Motor neuron (in vitro differentiated cells): ENCODE data around the gene LDLRAD4. TPM values are rescaled to one million over a fixed set of nuclear protein-coding genes. Genes with fewer than 3 reads are reported as not detected.

Source experiments
- ATAC-seq, 8 experiments: fragments of 200-7000 bp; cut with Tn5 transposase; replicated peaks in 6 of 8; 2 replicates each; pipeline ENCODE4 v1.8.0; 2021; ENCODE audit warnings: mild to moderate bottlenecking in 8 of 8, moderate library complexity in 8 of 8
- H3K27ac ChIP-seq, 2 donors: fragments of 250-450 bp; sonication (Bioruptor Pico); 2 replicates each; pipeline ENCODE4 v1.9.0; 2021; ENCODE audit warnings: antibody characterized with exemption in 2 of 2, mild to moderate bottlenecking in 2 of 2, moderate library complexity in 1 of 2
- H3K4me1 ChIP-seq, 2 donors: fragments of 250-450 bp; sonication (Bioruptor Pico); replicated peaks in 1 of 2; 2 replicates each; pipeline ENCODE4 v1.6.1; 2021; ENCODE audit warnings: antibody characterized with exemption in 2 of 2, mild to moderate bottlenecking in 2 of 2, moderate library complexity in 1 of 2
- H3K4me3 ChIP-seq, 5 donors: fragments of 250-450 bp; sonication (Bioruptor Pico); 2 replicates each; pipeline ENCODE4 v1.9.0; 2021; ENCODE audit warnings: antibody characterized with exemption in 5 of 5, mild to moderate bottlenecking in 5 of 5, moderate library complexity in 4 of 5
- WGBS, 10 experiments: fragments of 450-650 bp; shearing (Covaris generic); methylation state at CpG; one replicate each; pipeline ENCODE4 v1.0.0; 2022; 5-methylcytosine and 5-hydroxymethylcytosine counted together
- in situ Hi-C, 9 experiments: fragments of 400-800 bp; cut with MboI; loops; one replicate each; pipeline ENCODE4 v1.15.0; 2021; ENCODE audit warnings: low sequenced_read_pairs in 9 of 9, low pct_unique_long_range_greater_than_20kb in 2 of 9; ENCODE audit not compliant: unreplicated experiment in 9 of 9
- total RNA-seq, 8 experiments: library from RNA; unstranded; fragments of 300-600 nt; gene quantifications; 2 replicates each; pipeline versions ENCODE4 v1.2.3 to v1.2.4, GENCODE V29; 2022

The LDLRAD4 gene
- total RNA-seq, 8 experiments from 2014 or later = 0.25 to 39.8 (median 1.8) TPM

DNA sequence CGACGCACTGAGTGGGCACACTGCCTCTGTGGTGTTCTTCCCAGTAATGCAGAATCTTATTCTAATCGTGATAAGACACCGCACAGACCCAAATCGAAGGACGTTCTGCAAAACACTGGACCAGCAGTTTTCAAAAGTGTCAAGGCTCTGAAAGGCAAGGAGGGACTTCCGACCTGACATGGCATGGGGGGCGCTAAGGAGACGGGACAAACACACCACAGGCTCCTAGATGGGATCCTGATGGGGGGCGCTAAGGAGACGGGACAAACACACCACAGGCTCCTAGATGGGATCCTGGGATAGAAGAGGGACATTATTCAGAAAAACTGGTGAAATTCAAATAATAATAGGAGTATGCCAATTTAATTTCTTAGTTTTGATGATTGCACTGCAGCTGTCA lies 191.4 kb downstream of the LDLRAD4 start:
- no peak overlapping the region for H3K4me3 ChIP-seq
- no peak overlapping the region for H3K27ac ChIP-seq
- in situ Hi-C loops = no loop called here
- peaks cover 3% of the 10 kb centered on the region in 2 donors for H3K4me1 ChIP-seq
- WGBS, 10 experiments = 74 to 100% (median 83%) methylated on average over 1 to 9 of the region's 11 CpGs
- ATAC-seq = no peak

DNA sequence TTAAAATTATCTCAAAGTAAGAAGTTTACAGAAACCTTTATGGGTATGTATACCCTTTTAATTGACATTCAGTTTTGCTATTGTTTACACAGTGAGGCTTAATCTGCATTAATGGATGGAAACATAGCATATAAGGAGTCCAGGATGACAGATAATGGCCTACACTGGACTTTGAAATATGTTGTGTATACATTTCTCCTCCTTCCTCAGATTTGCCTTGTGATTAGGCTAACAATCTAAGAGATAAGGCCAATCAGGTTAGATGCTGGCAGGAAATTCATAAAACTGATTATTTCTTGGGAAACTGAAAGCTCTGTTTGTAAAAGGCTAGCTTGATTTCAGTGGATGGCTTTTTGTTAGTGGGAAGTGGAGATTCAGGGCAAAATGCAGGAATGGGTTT lies 191.9 kb downstream of the LDLRAD4 start:
- Histone ChIP-seq H3K27ac (no peak overlapping the region), H3K4me1 (peaks cover 3% of the 10 kb centered on the region in 2 donors), H3K4me3 (no peak overlapping the region)
- no peak for ATAC-seq
- in situ Hi-C loops = no loop called here

DNA sequence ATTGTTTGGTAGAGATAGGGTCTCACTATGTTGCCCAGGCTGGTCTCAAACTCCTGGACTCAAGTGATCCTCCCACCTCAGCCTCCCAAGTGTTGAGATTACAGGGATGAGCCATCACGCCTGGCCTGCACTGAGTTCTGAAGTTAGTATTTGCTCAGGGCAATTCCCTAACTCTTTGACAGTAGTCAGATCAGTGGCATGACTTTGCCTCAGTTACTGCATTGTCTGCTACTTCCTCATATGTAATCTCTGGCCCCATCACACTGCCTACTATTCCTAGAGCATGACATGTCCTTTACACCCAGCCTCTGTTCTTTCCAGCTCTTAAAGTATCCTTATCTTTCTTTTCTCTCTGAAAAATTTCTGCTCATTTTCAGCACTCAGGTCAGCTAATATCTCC lies 193.5 kb downstream of the LDLRAD4 start:
- in situ Hi-C loops = no loop called here
- 60 to 100% (median 63%) methylated on average over 1 of the region's 1 CpG; no CpG with 5 or more reads in 5 of the 10 experiments for WGBS, 10 experiments

DNA sequence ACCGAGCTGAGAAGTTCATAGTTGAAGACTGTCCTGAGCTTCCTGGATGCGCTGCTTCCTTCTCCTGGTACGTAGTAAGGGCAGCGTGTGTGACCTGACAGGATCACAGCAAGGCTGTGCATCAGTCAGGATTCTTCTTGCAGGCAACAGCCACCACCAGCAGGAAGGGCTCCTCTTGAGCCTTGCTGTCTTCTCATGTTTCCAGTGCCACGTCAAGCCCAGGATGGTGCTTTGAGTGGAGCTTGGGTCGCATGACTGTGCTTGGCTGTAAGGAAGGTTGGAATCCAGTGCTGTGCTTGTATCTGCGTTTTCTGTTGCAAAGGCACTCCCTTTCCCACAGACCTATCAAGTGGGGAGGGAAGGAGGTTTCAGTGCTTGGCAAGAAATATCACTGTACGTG lies 194.3 kb downstream of the LDLRAD4 start:
- Histone ChIP-seq H3K27ac (no peak overlapping the region), H3K4me3 (no peak overlapping the region), H3K4me1 (peaks cover 3% of the 10 kb centered on the region in 2 donors)
- in situ Hi-C loops = no loop called here
- no peak for ATAC-seq
- 27 to 100% (median 75%) methylated on average over 2 to 8 of the region's 8 CpGs; no CpG with 5 or more reads in 1 of the 10 experiments for WGBS, 10 experiments

More for the DNA sequence above, 193.5 kb downstream of the LDLRAD4 start:
- H3K4me1 ChIP-seq = peaks cover 3% of the 10 kb centered on the region in 2 donors
- no peak for ATAC-seq
- H3K4me3 ChIP-seq = no peak overlapping the region
- H3K27ac ChIP-seq = no peak overlapping the region

DNA sequence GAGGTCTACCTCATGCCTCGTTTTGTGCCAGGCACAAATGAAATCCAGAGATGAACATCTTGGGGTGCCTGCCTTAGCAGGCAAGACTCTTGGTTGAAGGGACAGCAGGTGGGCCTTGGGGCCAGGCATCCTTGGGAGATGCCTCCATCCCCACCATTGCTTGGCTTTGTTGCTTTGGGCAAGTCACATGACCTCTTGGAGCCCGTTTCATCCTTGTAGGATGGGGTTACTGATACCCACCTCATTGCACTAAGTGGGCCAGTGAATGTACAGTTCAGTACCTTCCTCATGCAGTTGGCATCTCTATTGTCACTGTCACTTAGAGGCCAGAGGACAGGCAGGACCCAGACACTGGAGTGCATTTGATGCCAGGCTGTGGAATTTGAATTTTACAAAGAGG lies 195.5 kb downstream of the LDLRAD4 start:
- ATAC-seq = no peak
- no peak overlapping the region for H3K4me3 ChIP-seq
- no peak overlapping the region for H3K27ac ChIP-seq
- in situ Hi-C loops = no loop called here
- 0 to 86% (median 38%) methylated on average over 1 of the region's 2 CpGs; no CpG with 5 or more reads in 4 of the 10 experiments for WGBS, 10 experiments
- H3K4me1 ChIP-seq = peaks cover under 1 to 3% of the 10 kb centered on the region in 2 donors

DNA sequence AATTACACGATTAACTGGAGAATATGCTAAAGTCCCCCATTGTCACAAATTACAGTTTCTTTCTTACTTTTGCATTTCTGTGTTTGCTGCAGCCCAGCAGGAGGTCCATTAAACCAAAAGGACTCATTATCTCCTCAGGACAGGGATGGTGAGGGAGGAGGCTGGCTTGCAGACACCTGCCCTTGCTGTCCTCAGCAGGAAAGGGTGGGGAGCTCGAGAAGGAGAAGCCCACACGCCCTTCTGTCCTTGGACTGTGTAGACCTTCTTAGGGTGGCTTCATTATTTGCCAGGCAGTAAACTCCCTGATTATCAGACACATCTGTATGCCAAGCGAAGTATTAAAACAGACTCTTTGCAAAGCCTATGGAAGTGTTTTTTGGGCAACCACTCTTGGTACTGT lies 196.0 kb downstream of the LDLRAD4 start:
- 13 to 67% (median 43%) methylated on average over 1 to 4 of the region's 4 CpGs; no CpG with 5 or more reads in 1 of the 10 experiments for WGBS, 10 experiments
- ATAC-seq = no peak

DNA sequence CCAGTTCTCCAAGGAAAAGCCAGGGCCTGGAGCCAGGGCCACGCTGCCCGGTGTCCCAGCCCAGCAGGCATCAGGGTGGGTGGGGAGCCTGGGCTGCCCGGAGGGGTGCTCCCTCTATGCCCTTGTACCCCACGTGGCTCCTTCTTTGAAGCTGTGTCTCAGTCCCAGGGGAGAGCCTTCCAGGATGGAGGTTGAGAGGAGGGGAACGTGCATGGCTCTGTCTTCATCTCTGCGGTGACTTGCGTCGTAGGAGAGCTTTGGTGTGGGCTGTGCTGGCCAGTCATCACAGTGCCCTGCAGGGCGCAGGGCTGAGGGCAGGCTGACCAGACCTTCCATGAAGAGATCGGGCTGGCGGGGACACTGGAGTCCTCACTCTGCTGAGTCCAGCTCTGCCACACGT lies 197.2 kb downstream of the LDLRAD4 start:
- in situ Hi-C loops = no loop called here
- H3K4me3 ChIP-seq = no peak overlapping the region
- ATAC-seq = no peak
- 81 to 95% (median 86%) methylated on average over 3 to 4 of the region's 12 CpGs; no CpG with 5 or more reads in 7 of the 10 experiments for WGBS, 10 experiments
- no peaks in the 10 kb centered on the region for H3K4me1 ChIP-seq
- H3K27ac ChIP-seq = no peak overlapping the region

More for the DNA sequence above, 196.0 kb downstream of the LDLRAD4 start:
- in situ Hi-C loops = no loop called here
- Histone ChIP-seq H3K4me3 (no peak overlapping the region), H3K4me1 (no peaks in the 10 kb centered on the region), H3K27ac (no peak overlapping the region)

DNA sequence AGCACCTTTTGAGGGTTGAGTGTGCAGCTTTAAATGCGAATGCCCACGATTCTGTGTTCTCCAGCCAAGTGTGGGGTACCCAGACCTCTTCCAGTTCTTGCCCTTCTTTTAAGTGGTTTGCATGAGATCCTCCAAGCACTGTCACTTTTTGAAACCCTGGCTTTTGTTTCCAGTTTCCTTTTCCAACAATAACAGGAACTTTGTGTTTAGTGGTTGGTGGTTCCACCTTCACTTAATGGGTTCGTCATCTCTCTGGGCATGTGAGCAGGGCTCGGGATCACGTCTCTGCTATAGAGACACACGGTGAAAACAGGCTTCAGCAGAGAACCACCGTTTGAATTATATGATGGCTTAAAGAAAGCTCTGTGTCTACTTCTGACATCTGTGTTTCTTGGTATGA lies 197.6 kb downstream of the LDLRAD4 start:
- WGBS, 10 experiments = 40 to 94% (median 80%) methylated on average over 1 to 7 of the region's 7 CpGs; no CpG with 5 or more reads in 2 of the 10 experiments
- no peak for ATAC-seq

DNA sequence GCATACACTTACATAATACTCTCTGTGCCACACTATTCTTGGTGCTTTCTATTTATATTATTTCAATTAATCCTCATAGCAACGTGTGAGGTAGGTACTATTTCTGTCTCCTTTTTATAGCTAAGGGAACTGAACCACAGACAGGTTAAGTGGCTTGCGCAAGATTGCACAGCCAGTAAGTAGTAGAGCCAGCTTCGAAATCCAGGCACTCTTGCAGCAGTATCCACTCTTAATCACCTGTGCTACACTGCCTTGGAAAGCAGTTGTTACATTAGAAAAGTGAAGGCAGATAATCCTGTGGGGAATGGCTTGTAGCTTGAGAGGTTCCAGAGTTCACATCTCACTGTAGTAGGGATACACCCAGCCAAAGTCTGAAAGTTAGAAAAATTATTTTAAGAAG lies 198.3 kb downstream of the LDLRAD4 start:
- Histone ChIP-seq H3K27ac (no peak overlapping the region), H3K4me3 (no peak overlapping the region), H3K4me1 (no peaks in the 10 kb centered on the region)
- no peak for ATAC-seq
- in situ Hi-C loops = no loop called here
- 0 to 82% (median 69%) methylated on average over 1 to 3 of the region's 3 CpGs; no CpG with 5 or more reads in 1 of the 10 experiments for WGBS, 10 experiments

More for the DNA sequence above, 197.6 kb downstream of the LDLRAD4 start:
- no peaks in the 10 kb centered on the region for H3K4me1 ChIP-seq
- H3K4me3 ChIP-seq = no peak overlapping the region
- no peak overlapping the region for H3K27ac ChIP-seq
- in situ Hi-C loops = no loop called here

DNA sequence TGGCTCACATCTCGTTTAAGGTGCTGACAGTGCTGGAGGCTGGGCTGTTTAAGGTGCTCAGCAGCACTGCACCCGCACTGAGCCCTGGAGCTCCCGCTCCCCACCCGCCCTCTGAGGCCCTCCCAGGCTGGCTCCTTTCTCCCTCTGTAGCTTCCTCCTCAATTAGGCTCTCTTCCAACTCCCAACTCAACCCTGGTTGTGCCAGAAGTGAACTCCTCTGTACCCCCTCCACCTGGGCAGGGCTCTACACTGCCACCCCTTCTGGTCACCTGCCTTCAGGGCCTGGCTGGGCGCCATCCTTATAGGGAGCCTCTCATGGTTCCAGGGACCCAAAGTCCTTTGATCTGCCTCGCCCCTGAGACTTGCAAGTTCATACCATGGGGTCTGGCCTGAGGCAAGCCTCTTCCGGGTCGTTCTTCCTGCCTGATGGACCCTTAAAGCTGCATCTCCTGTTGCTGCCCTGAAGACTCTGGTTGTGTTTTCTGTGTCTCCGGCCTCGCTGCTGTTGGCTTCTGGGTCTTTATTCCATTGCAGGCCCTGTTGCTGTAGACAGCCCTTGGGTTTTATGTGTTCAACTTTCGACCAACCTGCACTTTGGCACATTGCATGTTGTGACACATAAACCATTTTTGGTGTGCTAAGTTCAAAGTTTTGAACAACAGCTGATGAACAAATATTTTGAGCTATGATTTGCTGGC lies 199.6 kb downstream of the LDLRAD4 start:
- Histone ChIP-seq H3K4me3 (no peak overlapping the region), H3K4me1 (no peaks in the 10 kb centered on the region), H3K27ac (no peak overlapping the region)
- in situ Hi-C loops = no loop called here
- ATAC-seq = no peak
- WGBS, 10 experiments = 38 to 69% (median 65%) methylated on average over 2 to 7 of the region's 11 CpGs; no CpG with 5 or more reads in 4 of the 10 experiments

DNA sequence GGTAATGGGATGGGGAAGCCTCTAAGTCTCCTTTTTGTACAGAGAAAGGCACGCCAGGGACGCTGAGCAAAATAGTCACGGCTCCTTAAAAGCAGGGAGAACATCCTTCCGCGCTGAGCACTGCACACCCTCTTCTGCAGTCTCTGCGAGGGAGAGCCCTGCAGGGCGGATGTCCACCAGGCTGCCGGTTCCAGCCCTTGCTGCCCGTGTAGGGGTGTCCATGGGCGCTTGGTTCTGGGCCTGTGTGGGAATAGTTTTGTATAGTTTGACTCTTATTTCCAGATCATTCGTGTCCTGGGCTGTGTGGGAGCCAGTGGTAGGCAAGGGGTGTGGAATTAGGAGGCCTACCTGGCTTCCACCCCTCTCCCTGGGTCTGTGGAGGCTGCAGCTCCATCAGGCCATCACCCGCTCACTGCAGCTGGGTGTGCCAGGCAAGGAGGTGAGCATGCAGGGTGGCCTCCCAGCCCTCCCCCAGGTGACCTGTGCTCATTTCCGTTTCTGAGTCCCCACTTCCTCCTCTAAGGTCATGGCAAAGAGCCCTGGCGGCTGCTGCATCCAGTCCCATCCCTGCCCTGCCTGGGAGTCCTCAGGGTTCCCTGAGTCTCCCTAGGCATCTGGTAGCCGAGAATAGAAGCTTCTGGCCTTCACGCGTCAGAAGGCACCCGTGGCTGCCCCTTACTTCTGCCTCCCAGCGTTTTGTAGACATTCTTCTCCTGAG lies 202.6 kb downstream of the LDLRAD4 start:
- 60 to 84% (median 75%) methylated on average over 2 to 8 of the region's 19 CpGs; no CpG with 5 or more reads in 6 of the 10 experiments for WGBS, 10 experiments
- no peak overlapping the region for H3K27ac ChIP-seq
- H3K4me3 ChIP-seq = no peak overlapping the region
- in situ Hi-C loops = no loop called here
- peaks cover 0 to 3% of the 10 kb centered on the region in 2 donors for H3K4me1 ChIP-seq
- no peak for ATAC-seq

DNA sequence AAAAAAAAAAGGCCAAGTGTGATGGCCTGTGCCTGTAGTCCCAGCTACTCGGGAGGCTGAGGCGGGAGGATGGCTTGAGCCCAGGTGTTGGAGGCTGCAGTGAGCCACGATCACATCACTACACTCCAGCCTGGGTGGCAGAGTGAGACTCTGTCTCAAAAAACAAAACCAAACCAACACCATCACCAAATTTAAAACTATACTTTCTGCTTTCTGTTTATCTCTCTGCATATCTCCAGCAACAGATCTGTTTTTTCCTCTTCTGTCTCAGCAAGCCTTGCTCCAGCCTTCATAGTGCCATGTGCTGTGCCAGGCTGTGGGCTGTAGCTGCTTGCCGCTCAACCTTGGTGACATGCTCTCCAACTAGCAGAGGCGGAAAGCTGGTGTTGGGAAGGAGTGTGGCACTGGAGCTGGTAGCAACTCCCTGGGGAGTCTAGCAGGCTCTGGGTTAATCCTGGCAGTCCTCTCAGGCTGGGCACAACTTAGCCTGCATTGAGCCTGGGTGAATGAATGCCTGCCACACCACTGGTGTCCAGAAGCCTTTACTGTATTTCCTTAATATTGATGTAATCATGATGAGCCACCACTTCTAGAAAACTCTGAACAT lies 204.1 kb downstream of the LDLRAD4 start:
- WGBS, 10 experiments = 44 to 100% (median 83%) methylated on average over 1 to 4 of the region's 5 CpGs; no CpG with 5 or more reads in 3 of the 10 experiments
- no peak for ATAC-seq
- no peak overlapping the region for H3K27ac ChIP-seq
- H3K4me3 ChIP-seq = no peak overlapping the region
- peaks cover 0 to 3% of the 10 kb centered on the region in 2 donors for H3K4me1 ChIP-seq
- in situ Hi-C loops = no loop called here

DNA sequence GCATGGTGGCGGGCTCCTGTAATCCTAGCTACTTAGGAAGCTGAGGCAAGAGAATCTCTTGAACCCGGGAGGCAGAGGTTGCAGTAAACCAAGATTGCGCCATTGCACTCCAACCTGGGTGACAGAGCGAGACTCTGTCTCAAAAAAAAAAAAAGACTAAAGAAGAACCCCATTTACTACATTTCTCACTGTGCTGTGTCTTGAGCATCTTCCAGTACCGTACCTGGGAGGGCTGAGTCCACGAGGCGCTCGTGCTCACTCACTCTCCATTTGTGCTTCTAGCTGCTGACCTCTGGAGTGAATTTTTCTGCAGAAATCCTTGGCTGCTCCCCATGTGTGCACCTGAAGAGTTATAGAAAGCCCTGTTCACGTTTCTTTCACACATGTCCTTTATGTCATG lies 204.8 kb downstream of the LDLRAD4 start:
- WGBS, 10 experiments = 71 to 94% (median 85%) methylated on average over 1 to 9 of the region's 9 CpGs; no CpG with 5 or more reads in 1 of the 10 experiments
- no peak overlapping the region for H3K4me3 ChIP-seq
- ATAC-seq = no peak
- in situ Hi-C loops = no loop called here
- peaks cover 0 to 3% of the 10 kb centered on the region in 2 donors for H3K4me1 ChIP-seq
- H3K27ac ChIP-seq = no peak overlapping the region
